Mesendoderm (in vitro differentiated cells): Measurements from ENCODE around the gene MSRB2.
"Not testable (repeated sequence)": the region's sequence is repeated elsewhere in the genome, so short reads cannot be mapped to it uniquely, and the experiment has no call there.

Experiments
- DNase-seq: peaks from one replicate; pipeline ENCODE4 v3.0.0; 2013
- H2AK5ac ChIP-seq: 2 replicates; pipeline ENCODE4 v1.6.1; 2013; ENCODE audit warnings: low read length, inconsistent platforms
- H2BK120ac ChIP-seq: 2 replicates; pipeline ENCODE4 v1.6.1; 2013; ENCODE audit warnings: low read depth, mild to moderate bottlenecking, low read length, moderate library complexity, mixed read lengths
- H2BK15ac ChIP-seq: replicated peaks from 2 replicates; pipeline ENCODE4 v1.6.1; 2013; ENCODE audit warnings: low read depth, mild to moderate bottlenecking, moderate library complexity
- H2BK5ac ChIP-seq: 2 replicates; pipeline ENCODE4 v1.6.1; 2013; ENCODE audit warnings: low read length, inconsistent platforms
- H3K18ac ChIP-seq: 2 replicates; pipeline ENCODE4 v1.6.1; 2013; ENCODE audit warnings: mild to moderate bottlenecking, low read length, mixed read lengths
- H3K23ac ChIP-seq: one replicate; pipeline ENCODE4 v1.6.1; 2013; ENCODE audit warnings: low read length
- H3K27ac ChIP-seq: 2 replicates; pipeline ENCODE4 v1.5.1; 2013; ENCODE audit warnings: low read depth, mild to moderate bottlenecking, inconsistent platforms, low read length, moderate library complexity
- H3K27me3 ChIP-seq: 2 replicates; pipeline ENCODE4 v1.6.1; 2013; ENCODE audit warnings: low read length, control low read depth, mild to moderate bottlenecking, inconsistent platforms; ENCODE audit not compliant: insufficient read depth, poor library complexity
- H3K36me3 ChIP-seq: 2 replicates; pipeline ENCODE4 v1.6.1; 2013; ENCODE audit warnings: low read length, inconsistent platforms; ENCODE audit not compliant: control insufficient read depth, insufficient read depth
- H3K4ac ChIP-seq: one replicate; pipeline ENCODE4 v1.6.1; 2013; ENCODE audit warnings: low read depth, mild to moderate bottlenecking, low read length, moderate library complexity
- H3K4me1 ChIP-seq: 2 replicates; pipeline ENCODE4 v1.6.1; 2013; ENCODE audit warnings: low read depth, low read length, inconsistent platforms; ENCODE audit not compliant: control insufficient read depth
- H3K4me2 ChIP-seq: 2 replicates; pipeline ENCODE4 v1.6.1; 2013; ENCODE audit warnings: low read length
- H3K4me3 ChIP-seq: 2 replicates; pipeline ENCODE4 v1.5.1; 2013; ENCODE audit warnings: mild to moderate bottlenecking, low read length
- H3K56ac ChIP-seq: one replicate; pipeline ENCODE4 v1.6.1; 2013; ENCODE audit warnings: low read length
- H3K79me1 ChIP-seq: 2 replicates; pipeline ENCODE4 v1.6.1; 2013; ENCODE audit warnings: low read length, inconsistent platforms
- H3K79me2 ChIP-seq: 2 replicates; pipeline ENCODE4 v1.6.1; 2013; ENCODE audit warnings: mild to moderate bottlenecking, low read length; ENCODE audit not compliant: control insufficient read depth, insufficient read depth
- H3K9ac ChIP-seq: 2 replicates; pipeline ENCODE4 v1.6.1; 2013; ENCODE audit warnings: low read length, inconsistent platforms
- H4K5ac ChIP-seq: one replicate; pipeline ENCODE4 v1.6.1; 2013; ENCODE audit warnings: low read length
- H4K8ac ChIP-seq: one replicate; pipeline ENCODE4 v1.6.1; 2013; ENCODE audit warnings: low read depth, mild to moderate bottlenecking, control low read depth, low read length, moderate library complexity
- WGBS: extraction: QIAGEN DNeasy Blood & Tissue Kit; methylation state at CpG from one replicate; pipeline ENCODE4 v1.1.7; 2013; ENCODE audit warnings: low lambda C conversion rate, missing lambda C conversion rate; ENCODE audit not compliant: insufficient coverage; ENCODE audit errors: extremely low coverage; 5-methylcytosine and 5-hydroxymethylcytosine counted together

The MSRB2 gene

GRCh38 chr10:23063045-23063972, 32.1 kb upstream of the MSRB2 start:
- Histone ChIP-seq H2AK5ac (no peak overlapping the region), H2BK5ac (no peak overlapping the region), H3K79me2 (no peaks in the 10 kb centered on the region), H3K56ac (no peak overlapping the region), H2BK120ac (no peak overlapping the region), H3K36me3 (no peaks in the 10 kb centered on the region), H3K9ac (no peak overlapping the region), H2BK15ac (no peak overlapping the region), H3K27ac (no peak overlapping the region), H3K4me2 (no peak overlapping the region), H4K8ac (no peak overlapping the region), H4K5ac (no peak overlapping the region), H3K4ac (no peak overlapping the region), H3K23ac (no peak overlapping the region), H3K4me3 (no peak overlapping the region), H3K18ac (no peak overlapping the region), H3K79me1 (no peaks in the 10 kb centered on the region), H3K27me3 (no peaks in the 10 kb centered on the region), H3K4me1 (no peaks in the 10 kb centered on the region)
- no peak for DNase-seq
- no CpG with 5 or more reads among the region's 20 CpGs for WGBS

- no peak for DNase-seq
Observed at GRCh38 chr10:23063973-23064812, 31.2 kb upstream of the MSRB2 start.

GRCh38 chr10:23064813-23065114, 30.6 kb upstream of the MSRB2 start:
- not testable (repeated sequence) for H3K36me3 ChIP-seq, H3K27me3 ChIP-seq, H3K18ac ChIP-seq, H2BK15ac ChIP-seq, DNase-seq, H2BK120ac ChIP-seq, H3K79me1 ChIP-seq, H3K23ac ChIP-seq, H3K9ac ChIP-seq, H2BK5ac ChIP-seq, H2AK5ac ChIP-seq, H3K56ac ChIP-seq, H3K4me2 ChIP-seq, H4K8ac ChIP-seq, H3K4me3 ChIP-seq, H3K4me1 ChIP-seq, H3K79me2 ChIP-seq, H4K5ac ChIP-seq, H3K4ac ChIP-seq, H3K27ac ChIP-seq
- no CpG with 5 or more reads among the region's 2 CpGs for WGBS

More at GRCh38 chr10:23063973-23064812, 31.2 kb upstream of the MSRB2 start:
- Histone ChIP-seq H3K27me3 (no peaks in the 10 kb centered on the region), H3K79me2 (no peaks in the 10 kb centered on the region), H3K4me1 (no peaks in the 10 kb centered on the region), H3K23ac (no peak overlapping the region), H3K9ac (no peak overlapping the region), H4K8ac (no peak overlapping the region), H3K79me1 (no peaks in the 10 kb centered on the region), H3K18ac (no peak overlapping the region), H2BK5ac (no peak overlapping the region), H3K4me3 (no peak overlapping the region), H3K27ac (no peak overlapping the region), H3K56ac (no peak overlapping the region), H2AK5ac (no peak overlapping the region), H3K4me2 (no peak overlapping the region), H4K5ac (no peak overlapping the region), H3K36me3 (no peaks in the 10 kb centered on the region), H2BK120ac (no peak overlapping the region), H3K4ac (no peak overlapping the region), H2BK15ac (no peak overlapping the region)
- no CpG with 5 or more reads among the region's 20 CpGs for WGBS

GRCh38 chr10:23065181-23065948, 30.0 kb upstream of the MSRB2 start:
- Histone ChIP-seq H3K4me3 (no peak overlapping the region), H3K79me1 (no peaks in the 10 kb centered on the region), H3K4ac (no peak overlapping the region), H2BK5ac (no peak overlapping the region), H3K27ac (no peak overlapping the region), H3K4me2 (no peak overlapping the region), H3K27me3 (no peaks in the 10 kb centered on the region), H3K79me2 (no peaks in the 10 kb centered on the region), H4K5ac (no peak overlapping the region), H3K18ac (no peak overlapping the region), H3K56ac (no peak overlapping the region), H3K9ac (no peak overlapping the region), H3K4me1 (no peaks in the 10 kb centered on the region), H4K8ac (no peak overlapping the region), H3K23ac (no peak overlapping the region), H3K36me3 (no peaks in the 10 kb centered on the region), H2AK5ac (no peak overlapping the region), H2BK15ac (no peak overlapping the region), H2BK120ac (no peak overlapping the region)
- DNase-seq = no peak
- no CpG with 5 or more reads among the region's 11 CpGs for WGBS

GRCh38 chr10:23067337-23067736, 28.0 kb upstream of the MSRB2 start:
- H3K4me3 ChIP-seq = no peak overlapping the region
- no peak overlapping the region for H4K8ac ChIP-seq
- no peak overlapping the region for H3K9ac ChIP-seq
- no peak overlapping the region for H3K56ac ChIP-seq
- no peaks in the 10 kb centered on the region for H3K4me1 ChIP-seq
- no peak for DNase-seq
- no peaks in the 10 kb centered on the region for H3K79me1 ChIP-seq
- H2AK5ac ChIP-seq = no peak overlapping the region
- H2BK5ac ChIP-seq = no peak overlapping the region
- H3K36me3 ChIP-seq = no peaks in the 10 kb centered on the region
- H3K27ac ChIP-seq = no peak overlapping the region
- H3K23ac ChIP-seq = no peak overlapping the region
- H3K4ac ChIP-seq = no peak overlapping the region
- H4K5ac ChIP-seq = no peak overlapping the region
- H3K4me2 ChIP-seq = no peak overlapping the region
- no CpG with 5 or more reads among the region's 12 CpGs for WGBS
- no peak overlapping the region for H2BK120ac ChIP-seq
- H3K18ac ChIP-seq = no peak overlapping the region
- no peaks in the 10 kb centered on the region for H3K79me2 ChIP-seq
- no peaks in the 10 kb centered on the region for H3K27me3 ChIP-seq
- H2BK15ac ChIP-seq = no peak overlapping the region
